Stimulated activated CD8-positive, alpha-beta memory T cell treated with anti-CD3 and anti-CD28 coated beads, Interleukin-12 subunit alpha, Interleukin-12 subunit beta, amount 100 ng/mL, for 24 hours (primary cell): ENCODE data around the gene KCNAB2.

Source experiments
- DNase-seq: peaks from one replicate; pipeline ENCODE4 v3.0.0-alpha.2; 2020; ENCODE audit errors: extremely low read depth

KCNAB2 gene

DNA sequence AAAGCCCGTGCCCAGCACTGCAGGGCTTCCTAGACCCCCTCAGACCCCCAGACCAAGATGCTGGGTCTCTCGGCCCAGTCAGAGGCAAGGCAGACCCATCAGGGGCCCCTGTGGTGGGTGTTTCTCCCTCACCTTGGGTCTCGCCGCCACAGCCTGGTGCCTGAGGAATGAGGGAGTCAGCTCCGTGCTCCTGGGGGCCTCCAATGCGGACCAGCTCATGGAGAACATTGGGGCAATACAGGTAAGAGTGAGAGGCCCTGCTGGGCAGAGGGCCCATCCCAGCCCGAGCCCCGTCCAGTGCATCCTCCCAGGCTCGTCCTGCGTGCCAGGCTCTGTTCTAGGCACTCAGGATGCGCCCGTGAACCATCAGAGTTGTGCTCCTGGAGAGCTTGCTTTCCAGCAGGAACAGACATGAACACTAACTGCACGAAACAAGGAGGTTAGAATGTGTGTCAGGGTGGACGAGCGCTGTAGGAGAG lies 51.5 kb downstream of the KCNAB2 start:
- DNase-seq, result no peak

DNA sequence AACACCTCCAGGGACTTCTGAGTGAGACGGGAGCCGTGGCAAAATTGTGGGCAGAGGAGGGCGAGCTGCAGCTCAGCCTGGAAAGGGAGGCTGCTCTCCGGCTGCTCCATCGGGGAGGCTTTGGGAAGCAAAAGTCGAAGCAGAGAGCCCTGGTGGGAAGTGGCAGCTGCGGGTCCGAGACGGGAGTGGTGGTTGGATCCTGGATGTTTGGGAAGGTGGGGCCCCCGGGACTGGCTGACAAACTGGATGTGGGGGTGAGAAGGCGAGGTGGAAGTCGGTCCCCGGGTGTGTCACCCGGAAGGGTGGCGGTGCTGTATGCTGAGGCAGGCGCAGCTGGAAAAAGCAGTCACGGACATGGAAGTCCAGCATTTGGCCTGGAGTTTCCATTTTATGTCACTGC lies 52.1 kb downstream of the KCNAB2 start:
- DNase-seq, result no peak

DNA sequence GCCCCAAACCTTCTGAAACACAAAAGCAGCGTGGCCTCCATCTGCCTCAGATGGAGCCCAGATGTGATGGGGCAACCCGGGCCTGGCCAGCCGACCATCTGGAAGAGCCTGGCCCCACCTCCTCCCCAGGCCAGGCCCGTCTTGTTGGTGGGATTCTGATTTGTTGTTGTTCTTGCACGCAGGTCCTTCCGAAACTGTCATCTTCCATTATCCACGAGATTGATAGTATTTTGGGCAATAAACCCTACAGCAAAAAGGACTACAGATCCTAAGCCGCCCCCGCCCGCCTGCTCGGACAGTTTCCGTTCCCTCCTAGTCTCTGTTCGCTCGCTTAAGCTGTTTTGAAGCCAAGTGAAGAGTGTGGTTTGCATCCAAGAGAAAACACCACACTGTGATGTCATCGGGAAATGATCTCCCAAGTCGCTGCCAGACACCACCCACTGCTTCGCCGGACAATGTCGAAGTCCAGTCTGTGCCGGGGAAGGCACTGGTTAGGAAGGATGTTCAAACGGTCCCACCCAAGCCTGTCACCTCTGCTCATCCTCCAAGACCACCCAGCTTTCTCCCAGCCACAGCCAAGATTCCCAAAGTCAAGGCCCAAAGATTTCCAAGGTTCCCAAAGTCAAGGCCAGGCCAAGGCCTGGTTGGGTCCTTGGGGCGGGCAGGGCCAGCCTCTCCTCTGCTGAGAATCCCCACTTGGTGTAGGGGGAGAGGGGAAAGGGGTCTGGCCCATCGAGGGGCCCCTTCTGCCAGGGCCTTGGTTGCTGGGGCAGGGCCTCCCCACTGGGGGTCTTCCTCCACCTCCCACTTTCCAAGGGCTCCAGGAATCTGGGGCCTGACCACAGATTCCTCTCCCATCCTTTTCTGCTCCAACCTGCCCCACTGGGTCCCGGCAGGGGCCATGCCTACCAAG lies 52.9 kb downstream of the KCNAB2 start:
- DNase-seq, result no peak

DNA sequence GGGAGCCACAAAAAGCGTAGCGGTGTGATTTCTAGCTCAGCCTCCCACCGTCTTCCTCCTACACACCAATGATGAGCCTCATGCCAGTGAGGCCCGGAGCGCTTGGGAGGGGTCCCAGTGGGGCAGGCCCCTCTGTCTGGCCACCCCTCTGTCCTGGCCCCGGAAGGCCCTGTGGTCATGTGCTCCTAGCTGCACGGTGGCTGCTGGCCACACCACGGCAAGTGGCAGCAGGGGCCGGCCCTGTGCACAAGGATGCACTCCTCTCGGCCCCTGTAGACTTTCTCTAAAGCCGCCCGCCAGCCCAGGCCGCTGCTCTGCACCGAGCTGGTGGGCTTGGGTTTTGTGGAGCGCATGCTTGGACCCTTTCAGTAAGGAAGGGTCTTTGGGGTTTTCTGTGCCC lies 53.6 kb downstream of the KCNAB2 start:
- DNase-seq, result no peak

DNA sequence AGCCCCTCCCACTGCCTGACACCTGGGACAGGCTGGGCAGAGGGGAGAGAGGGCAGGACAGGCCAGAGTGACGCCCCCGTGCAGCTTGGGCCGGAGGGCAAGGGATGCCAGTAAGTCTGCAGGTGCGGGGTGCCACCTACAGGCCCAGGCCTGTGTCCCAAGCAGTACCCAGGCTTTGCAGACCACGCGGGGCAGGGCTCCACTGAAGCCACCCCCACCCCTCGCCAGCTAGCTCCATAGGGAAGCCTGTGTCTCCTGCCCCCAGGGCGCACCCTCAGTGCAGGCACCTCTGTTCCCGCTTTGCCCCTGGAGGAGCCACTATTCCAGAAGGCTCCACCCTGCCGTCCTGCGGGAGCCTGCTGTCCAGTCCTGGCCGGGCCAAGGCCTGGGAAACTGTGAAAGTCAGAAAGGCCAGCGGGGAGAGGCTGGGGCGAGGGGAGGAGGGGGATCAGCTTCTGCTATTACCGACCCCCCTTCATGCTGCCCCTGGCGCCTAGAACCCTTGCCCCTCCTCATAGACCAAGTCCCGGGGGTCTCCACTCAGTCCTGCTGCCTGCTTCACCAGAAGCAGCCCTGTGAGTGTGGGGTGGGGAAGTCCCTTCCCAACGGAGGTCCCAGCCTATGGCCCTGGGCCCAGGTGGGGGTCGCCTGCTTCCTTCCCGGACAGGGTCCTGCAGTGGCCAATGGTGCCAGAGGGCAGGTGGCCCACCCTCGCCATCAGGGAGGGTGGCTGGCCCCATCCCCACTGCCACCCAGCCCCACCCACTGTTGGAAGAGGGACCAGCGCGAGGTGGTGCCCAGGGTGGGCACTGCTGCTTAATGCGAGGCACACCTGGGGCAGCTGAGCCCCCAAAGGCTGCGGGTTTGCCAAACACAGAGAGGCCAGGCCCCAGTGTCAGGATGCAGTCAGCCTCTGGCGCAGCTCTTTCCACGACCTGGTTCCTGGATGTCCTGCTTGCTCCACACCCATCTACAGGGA lies 54.4 kb downstream of the KCNAB2 start:
- DNase-seq, result no peak

DNA sequence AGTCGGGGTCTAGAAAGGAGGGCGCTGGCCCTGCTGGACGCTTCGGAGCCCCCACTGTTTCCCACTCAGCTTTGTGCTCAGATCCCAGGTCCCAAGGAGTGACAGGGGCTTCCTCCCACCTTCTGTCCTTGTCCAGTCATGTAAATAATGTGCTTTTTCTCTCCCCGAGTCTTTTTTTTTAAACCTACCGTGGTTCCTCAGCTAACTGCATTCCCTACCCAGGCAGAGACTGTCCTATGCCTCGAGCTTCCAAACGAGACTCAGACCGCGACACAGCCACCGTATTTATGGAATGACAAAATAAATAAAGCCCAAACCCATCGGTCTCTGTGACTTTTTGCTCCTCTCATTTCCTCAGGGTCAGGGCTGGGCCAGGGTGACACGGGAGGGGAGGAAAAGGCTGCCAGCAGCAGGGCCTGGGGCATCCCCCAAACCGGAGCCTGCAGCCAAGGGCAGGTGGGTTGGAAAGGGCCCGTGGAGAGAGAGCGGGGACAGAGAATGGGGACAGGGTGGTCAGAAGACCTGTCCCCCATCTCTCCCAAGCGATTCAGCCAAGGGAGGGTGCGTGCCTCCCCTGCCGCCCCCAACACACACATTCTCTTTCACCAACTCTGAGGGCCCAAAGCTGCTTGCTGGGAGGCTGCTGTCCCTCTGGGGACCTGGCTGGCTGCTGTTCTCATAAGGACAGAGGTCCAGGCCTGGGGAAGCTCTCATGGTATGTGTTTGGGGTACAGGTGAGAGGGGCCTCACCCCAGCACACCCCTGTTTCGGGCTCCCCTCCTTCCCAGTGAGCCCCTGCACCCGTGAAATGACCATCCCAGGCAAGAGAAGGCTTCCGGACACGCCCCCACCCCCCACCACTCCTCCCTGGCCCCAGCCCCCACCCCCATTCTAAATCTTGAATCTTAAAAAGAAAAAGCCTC lies 55.4 kb downstream of the KCNAB2 start:
- no peak for DNase-seq

DNA sequence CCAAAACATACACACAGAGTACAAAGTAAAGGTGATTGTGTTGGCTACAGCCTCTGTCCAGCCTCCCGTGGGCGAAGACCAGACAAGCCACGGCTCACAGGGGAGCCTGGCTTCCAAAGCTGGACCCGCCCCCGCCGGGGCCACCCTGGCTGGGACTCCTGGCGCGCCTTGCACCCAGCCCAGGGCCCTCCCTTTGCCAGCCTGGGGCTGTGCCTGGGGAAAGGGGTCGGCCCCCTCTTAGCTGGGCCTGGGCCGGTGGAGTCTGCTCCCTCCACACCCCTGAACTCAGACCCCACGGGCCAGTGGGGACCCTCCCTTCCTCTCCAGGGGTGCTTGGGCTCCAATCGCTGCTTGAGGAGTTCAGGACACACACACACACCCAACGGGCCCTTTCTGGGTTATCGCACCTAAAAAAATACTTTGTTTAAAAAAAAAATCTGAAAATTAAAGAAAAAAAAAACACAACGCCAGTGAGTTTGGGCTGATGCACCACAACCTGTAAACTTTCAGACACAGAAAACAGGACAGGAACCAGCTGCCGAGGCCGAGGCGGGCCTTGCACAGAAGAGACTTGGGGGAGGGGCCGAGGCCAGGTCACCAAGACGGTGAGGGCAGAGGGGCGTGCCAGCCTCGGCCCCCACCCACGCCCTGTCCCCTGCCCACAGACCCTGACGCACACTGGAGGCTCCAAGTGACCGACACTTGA lies 56.3 kb downstream of the KCNAB2 start:
- DNase-seq, result no peak

DNA sequence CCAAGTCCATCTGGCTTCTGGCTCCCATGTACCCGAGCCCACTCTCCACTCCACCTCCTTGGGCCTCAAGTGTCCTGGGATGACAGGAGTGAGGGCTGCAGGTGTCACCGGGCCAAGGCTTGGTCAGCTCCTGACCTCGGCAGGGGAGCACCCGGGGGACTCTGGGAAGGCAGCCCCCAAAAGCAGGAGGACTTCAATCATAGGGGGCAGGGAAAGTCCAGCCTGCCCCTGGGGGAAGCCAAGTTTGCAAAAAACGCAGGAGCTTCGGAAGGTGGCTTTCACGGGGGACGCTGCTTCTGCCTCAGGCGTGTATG lies 56.8 kb downstream of the KCNAB2 start:
- DNase-seq, result no peak

DNA sequence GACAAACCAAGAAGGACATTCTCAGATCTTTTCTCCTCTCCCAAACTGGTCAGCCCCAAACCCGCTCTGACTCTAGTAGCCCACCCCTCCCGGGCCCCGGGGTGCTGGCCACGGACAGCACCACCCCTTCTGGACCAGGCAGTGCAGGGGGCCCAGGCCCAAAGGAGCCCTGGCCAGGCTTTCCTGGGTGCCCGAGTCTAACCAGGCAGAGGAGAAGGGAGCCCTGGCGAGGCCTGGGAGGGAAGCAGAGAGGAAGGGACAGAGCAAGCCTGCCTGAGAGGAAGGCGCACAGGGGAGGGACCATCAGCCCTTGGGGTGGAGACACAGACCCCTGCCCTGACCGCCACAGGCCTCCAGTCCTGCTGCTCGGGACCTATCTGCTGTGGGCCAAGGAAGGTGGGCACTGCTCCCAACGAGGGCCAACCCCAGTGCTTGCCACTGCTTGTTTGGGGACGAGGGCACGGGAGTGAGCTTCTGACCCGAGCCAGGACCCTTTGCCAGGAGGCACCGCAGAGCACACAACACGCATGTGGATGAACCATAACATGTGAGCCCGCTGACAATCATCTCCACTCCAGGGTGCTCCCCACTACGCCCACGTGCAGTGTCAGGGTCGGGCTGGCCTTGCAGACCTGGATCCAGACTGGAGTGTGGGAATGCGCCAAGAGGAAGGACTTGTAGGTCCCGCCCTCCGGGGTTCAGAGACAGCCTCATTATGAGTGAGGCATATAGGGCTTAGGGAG lies 57.6 kb downstream of the KCNAB2 start:
- DNase-seq, result no peak

DNA sequence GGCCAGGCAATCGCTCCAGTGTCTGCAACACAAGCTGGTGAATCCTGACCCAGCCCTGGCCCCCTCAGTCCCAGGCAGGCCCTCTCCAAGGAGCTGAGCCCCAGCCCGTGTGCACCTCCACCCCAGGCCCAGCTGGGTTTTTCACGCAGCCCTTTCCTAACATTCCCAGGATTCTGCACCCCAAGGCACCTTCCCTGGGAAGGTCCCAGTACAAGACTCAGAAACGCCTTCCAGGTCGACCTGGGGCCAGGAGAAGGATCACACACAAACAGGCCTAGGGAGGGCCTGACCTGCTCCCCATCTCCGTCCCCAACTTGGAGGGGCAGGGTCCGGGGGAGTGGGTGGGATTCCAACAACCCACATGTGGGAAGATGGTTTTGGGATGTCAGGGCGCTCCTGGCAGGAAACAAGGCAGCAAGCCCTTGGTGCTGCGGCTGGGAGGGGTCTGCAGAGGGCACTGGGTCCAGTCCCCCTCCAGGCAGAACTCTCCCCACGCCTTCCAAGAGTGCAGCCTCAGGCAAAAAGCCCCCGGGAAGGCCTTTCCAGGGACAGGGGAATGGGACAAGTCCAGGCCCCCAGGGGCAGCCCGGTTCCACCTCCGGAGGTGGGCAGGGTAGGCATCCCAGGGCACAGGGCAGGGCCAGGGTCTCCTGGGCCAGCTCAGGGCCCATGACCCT lies 58.3 kb downstream of the KCNAB2 start:
- DNase-seq, result no peak

DNA sequence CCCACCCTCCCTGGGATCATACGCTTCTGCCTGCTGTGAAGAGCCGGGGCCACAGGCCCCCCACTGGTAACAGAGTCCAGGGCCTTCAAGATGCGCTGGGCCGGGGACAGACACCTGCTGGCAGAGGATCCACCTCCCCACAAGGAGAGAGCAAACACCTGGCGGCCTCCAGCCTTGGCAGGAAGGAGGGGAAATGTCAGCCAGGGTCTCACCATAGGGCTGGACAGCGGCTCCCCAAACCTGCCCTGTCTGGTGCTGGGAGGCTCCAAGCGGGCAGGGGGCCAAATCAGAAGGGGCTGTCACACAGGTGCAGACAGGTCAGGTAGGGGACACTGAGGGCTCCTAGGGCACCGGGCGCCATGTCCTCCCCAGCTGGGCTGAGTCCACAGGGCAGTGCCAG lies 58.9 kb downstream of the KCNAB2 start:
- no peak for DNase-seq

DNA sequence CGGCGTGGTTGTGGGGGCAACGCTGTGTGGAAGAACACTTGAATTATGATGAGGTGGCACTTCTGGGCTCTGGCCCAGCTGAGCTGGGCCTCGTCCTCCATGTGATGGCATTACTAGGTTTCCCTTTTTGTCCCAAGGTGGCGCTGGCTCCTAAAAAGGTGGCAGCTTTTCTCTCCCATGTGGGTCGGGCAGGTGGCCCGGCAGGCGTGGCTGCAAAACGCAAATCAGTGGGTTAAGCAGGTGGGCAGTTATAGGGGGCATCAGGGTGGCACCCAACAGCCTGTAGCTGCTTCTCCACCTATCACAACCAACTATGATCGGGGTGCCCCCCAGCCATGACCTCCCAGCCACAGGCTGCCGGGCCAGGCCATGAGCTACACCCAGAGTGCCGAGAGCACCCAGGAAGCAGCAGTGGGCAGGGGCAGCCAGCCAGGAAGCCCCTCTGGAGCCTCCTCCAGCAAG lies 59.6 kb downstream of the KCNAB2 start:
- DNase-seq, result no peak

DNA sequence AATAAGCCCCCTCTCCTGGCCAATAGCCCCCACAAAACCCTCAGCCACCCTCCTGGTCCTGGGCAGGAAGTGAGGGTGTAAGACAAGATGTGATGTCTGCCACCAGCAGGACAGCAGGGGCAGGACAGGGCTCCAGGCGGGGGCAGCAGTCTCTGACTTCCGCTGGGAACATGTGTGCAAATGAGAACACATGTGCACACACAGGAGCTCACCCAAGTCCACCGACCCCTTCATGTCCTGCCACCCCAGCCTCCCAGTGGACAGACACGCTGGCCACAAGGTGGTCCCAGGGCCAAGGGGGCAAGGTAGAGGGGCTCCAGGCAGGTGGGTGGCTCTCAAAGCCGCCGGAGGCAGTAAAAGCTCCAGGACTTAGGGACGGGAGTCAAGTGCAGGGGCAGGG lies 60.1 kb downstream of the KCNAB2 start:
- DNase-seq, result no peak

DNA sequence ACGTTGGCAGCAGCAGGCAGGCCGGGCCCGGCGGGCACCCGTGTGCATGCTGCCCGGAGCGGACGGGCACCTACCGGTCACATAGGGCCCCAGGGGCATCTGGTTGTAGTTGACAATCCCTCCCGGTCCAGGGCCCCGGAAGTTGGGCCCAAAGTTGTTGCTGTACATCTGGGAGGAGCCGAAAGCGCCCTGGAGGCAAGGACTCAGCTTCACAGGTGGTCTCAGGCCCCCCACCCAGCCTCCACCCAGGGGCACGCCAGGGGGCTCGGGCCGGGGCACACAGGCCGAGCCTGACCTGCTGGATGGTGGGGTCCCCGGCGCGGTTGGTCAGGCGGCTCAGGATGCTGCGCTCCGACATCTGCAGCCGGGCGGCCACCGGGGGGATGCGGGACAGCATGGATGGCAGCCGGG lies 60.6 kb downstream of the KCNAB2 start:
- no peak for DNase-seq

DNA sequence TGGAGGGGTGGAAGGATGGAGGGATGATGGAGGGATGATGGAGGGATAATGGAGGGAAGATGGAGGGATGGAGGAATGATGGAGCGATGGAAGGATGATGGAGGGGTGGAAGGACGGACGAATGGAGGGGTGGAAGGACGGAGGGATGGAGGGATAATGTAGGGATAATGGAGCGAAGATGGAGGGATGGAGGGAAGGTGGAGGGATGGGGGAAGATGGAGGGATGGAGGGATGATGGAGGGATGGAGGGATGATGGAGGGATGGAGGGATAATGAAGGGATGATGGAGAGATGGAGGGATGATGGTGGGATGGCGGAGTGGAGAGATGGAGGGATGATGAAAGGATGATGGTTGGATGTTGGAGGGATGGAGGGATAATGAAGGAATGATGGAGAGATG lies 61.3 kb downstream of the KCNAB2 start:
- DNase-seq, result no peak

DNA sequence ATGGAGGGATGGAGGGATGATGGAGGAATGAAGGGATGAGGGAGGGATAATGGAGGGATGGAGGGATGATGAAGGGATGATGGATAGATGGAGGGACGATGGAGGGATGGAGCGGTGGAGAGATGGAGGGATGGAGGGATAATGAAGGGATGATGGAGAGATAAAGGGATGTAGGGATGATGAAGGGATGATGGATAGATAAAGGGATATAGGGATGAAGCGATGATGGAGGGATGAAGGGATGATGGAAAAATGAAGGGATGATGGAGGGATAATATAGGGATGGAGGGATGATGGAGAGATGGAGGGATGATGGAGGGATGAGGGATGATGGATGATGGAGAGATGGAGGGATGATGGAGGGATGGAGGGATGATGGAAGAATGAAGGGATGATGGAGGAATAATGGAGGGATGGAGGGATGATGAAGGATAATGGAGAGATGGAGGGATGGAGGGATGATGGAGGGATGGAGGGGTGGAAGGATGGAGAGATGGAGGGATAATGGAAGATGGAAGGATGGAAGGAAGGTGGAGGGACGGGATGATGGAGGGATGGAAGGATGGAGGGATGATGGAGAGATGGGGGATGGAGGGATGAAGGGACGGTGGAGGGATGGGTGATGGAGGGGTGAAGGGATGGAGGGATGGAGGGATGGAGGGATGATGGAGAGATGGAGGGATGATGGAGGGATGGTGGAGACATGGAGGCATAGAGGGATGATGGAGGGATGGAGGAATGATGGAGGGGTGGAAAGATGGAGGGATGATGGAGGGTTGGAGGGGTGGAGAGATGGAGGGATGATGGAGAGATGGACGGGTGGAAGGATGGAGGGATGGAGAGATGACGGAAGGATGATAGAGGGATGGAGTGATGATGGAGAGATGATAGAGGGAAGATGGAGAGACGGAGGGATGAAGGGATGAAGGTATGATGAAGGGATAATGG lies 62.0 kb downstream of the KCNAB2 start:
- no peak for DNase-seq

DNA sequence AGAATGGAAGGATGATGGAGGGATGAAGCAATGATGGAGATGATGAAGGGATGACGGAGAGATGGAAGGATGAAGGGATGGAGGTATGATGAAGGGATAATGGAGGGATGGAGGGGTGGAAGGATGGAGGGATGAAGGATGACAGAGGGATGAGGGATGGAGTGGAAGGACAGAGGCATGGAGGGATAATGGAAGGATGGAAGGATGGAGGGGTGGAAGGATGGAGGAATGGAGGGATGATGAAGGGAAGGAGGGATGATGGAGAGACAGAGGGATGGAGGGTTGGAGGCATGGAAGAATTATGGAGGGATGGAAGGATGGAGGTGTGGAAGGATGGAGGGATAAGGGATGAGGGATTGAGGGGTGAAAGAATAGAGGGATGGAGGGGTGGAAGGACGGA lies 62.8 kb downstream of the KCNAB2 start:
- no peak for DNase-seq

DNA sequence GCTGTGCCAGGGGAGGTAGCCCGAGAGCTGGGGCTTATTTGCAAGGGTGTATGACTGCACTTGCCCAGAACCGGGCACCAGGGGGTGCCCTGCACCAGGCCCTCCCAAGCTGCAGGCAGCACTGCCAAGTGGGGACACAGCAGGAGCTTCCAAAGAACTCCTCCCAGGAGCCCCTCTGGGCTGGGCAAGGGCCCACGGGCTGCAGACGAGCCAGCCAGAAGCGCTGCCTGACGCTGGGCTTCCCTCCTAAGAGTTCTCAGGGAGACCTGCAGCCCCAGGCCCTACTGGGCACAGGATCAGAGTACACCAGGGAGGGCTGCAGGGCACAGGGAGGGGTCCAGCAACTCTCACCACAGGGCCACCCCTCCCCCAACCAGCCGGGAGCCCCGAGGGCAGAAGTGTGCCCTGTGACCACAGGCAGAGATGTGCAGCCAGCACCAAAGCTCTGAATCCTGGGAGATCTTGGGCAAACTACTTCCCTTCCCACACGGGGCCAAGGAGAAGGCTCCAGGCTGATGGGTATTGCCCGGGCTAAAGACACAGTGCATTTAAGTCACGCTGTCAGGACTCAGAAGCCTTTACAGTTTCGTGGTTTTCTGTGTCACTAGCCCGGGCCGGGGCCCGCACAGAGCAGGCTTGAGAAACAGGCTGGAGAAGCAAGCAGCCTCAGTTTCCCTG lies 63.4 kb downstream of the KCNAB2 start:
- DNase-seq, result no peak
